Measurements from ENCODE around the gene CIC. TPM values are rescaled to one million over a fixed set of nuclear protein-coding genes. Genes with fewer than 3 reads are reported as not detected.

The CIC gene
- total and polyA plus RNA-seq, 9 of the 15 experiments (the other 6 are each of a cell fraction or from before 2014, with no cell fraction given), result 0.07 to 44.7 (median 8.6) TPM

DNA sequence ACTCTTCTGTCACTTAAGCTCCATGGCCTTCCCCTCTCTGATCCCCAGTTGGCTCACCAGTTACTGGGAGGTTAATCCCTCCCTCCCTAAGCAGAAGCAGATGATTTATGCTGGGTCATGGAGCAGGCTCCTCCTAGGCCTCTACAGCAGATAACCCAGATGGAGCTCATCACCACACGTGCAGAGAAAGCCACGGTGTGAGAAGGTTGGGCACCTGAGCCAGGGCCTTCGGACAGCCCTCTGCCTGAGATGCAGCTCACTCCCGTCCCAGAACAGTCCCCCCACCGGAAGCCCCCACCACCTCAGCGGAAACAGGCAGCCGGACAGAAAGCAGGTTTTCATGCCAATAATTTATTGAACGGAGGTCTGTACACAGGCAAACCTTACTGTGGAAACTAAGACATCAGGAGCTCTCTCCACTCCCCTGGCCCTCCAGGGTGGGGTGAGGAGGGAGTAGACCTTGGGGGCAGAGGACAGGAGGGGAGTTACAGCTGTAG lies 39.1 kb upstream of the CIC start (continued):
- TF ChIP-seq, protein P1, sequence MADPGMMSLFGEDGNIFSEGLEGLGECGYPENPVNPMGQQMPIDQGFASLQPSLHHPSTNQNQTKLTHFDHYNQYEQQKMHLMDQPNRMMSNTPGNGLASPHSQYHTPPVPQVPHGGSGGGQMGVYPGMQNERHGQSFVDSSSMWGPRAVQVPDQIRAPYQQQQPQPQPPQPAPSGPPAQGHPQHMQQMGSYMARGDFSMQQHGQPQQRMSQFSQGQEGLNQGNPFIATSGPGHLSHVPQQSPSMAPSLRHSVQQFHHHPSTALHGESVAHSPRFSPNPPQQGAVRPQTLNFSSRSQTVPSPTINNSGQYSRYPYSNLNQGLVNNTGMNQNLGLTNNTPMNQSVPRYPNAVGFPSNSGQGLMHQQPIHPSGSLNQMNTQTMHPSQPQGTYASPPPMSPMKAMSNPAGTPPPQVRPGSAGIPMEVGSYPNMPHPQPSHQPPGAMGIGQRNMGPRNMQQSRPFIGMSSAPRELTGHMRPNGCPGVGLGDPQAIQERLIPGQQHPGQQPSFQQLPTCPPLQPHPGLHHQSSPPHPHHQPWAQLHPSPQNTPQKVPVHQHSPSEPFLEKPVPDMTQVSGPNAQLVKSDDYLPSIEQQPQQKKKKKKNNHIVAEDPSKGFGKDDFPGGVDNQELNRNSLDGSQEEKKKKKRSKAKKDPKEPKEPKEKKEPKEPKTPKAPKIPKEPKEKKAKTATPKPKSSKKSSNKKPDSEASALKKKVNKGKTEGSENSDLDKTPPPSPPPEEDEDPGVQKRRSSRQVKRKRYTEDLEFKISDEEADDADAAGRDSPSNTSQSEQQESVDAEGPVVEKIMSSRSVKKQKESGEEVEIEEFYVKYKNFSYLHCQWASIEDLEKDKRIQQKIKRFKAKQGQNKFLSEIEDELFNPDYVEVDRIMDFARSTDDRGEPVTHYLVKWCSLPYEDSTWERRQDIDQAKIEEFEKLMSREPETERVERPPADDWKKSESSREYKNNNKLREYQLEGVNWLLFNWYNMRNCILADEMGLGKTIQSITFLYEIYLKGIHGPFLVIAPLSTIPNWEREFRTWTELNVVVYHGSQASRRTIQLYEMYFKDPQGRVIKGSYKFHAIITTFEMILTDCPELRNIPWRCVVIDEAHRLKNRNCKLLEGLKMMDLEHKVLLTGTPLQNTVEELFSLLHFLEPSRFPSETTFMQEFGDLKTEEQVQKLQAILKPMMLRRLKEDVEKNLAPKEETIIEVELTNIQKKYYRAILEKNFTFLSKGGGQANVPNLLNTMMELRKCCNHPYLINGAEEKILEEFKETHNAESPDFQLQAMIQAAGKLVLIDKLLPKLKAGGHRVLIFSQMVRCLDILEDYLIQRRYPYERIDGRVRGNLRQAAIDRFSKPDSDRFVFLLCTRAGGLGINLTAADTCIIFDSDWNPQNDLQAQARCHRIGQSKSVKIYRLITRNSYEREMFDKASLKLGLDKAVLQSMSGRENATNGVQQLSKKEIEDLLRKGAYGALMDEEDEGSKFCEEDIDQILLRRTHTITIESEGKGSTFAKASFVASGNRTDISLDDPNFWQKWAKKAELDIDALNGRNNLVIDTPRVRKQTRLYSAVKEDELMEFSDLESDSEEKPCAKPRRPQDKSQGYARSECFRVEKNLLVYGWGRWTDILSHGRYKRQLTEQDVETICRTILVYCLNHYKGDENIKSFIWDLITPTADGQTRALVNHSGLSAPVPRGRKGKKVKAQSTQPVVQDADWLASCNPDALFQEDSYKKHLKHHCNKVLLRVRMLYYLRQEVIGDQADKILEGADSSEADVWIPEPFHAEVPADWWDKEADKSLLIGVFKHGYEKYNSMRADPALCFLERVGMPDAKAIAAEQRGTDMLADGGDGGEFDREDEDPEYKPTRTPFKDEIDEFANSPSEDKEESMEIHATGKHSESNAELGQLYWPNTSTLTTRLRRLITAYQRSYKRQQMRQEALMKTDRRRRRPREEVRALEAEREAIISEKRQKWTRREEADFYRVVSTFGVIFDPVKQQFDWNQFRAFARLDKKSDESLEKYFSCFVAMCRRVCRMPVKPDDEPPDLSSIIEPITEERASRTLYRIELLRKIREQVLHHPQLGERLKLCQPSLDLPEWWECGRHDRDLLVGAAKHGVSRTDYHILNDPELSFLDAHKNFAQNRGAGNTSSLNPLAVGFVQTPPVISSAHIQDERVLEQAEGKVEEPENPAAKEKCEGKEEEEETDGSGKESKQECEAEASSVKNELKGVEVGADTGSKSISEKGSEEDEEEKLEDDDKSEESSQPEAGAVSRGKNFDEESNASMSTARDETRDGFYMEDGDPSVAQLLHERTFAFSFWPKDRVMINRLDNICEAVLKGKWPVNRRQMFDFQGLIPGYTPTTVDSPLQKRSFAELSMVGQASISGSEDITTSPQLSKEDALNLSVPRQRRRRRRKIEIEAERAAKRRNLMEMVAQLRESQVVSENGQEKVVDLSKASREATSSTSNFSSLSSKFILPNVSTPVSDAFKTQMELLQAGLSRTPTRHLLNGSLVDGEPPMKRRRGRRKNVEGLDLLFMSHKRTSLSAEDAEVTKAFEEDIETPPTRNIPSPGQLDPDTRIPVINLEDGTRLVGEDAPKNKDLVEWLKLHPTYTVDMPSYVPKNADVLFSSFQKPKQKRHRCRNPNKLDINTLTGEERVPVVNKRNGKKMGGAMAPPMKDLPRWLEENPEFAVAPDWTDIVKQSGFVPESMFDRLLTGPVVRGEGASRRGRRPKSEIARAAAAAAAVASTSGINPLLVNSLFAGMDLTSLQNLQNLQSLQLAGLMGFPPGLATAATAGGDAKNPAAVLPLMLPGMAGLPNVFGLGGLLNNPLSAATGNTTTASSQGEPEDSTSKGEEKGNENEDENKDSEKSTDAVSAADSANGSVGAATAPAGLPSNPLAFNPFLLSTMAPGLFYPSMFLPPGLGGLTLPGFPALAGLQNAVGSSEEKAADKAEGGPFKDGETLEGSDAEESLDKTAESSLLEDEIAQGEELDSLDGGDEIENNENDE (IDR thresholded peaks at IDR 0.05; ENCODE audit: low read depth, low read length), result no peak
- TF ChIP-seq ZBTB17 (CRISPR knock-in tag; IDR thresholded peaks at IDR 0.05), result no peak
- TF ChIP-seq ZNF224 (CRISPR knock-in tag; IDR thresholded peaks at IDR 0.05), result no peak
- TF ChIP-seq, protein P2, sequence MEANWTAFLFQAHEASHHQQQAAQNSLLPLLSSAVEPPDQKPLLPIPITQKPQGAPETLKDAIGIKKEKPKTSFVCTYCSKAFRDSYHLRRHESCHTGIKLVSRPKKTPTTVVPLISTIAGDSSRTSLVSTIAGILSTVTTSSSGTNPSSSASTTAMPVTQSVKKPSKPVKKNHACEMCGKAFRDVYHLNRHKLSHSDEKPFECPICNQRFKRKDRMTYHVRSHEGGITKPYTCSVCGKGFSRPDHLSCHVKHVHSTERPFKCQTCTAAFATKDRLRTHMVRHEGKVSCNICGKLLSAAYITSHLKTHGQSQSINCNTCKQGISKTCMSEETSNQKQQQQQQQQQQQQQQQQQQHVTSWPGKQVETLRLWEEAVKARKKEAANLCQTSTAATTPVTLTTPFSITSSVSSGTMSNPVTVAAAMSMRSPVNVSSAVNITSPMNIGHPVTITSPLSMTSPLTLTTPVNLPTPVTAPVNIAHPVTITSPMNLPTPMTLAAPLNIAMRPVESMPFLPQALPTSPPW (CRISPR knock-in tag; IDR thresholded peaks at IDR 0.05), result peak; percentile 70
- no peak for TF ChIP-seq ZNF778 (CRISPR knock-in tag; IDR thresholded peaks at IDR 0.05)
- TF ChIP-seq, protein P3, sequence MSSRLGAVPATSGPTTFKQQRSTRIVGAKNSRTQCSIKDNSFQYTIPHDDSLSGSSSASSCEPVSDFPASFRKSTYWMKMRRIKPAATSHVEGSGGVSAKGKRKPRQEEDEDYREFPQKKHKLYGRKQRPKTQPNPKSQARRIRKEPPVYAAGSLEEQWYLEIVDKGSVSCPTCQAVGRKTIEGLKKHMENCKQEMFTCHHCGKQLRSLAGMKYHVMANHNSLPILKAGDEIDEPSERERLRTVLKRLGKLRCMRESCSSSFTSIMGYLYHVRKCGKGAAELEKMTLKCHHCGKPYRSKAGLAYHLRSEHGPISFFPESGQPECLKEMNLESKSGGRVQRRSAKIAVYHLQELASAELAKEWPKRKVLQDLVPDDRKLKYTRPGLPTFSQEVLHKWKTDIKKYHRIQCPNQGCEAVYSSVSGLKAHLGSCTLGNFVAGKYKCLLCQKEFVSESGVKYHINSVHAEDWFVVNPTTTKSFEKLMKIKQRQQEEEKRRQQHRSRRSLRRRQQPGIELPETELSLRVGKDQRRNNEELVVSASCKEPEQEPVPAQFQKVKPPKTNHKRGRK (tag; IDR thresholded peaks at IDR 0.05), result no peak
- TF ChIP-seq HMGN3 (IDR thresholded peaks at IDR 0.05; ENCODE audit: borderline replicate concordance, extremely low read depth, insufficient read length, low read depth, low read length), result no peak
- TF ChIP-seq CCNT2 (IDR thresholded peaks at IDR 0.05; ENCODE audit: borderline replicate concordance, extremely low read depth, insufficient read length, low read depth, low read length), result no peak
- no peak; the same call in 1 of the 2 replicates for TF ChIP-seq GABPB1 (CRISPR knock-in tag; IDR thresholded peaks at IDR 0.05)
- no peak for TF ChIP-seq ZNF699 (CRISPR knock-in tag; IDR thresholded peaks at IDR 0.05; ENCODE audit: insufficient replicate concordance)
- TF ChIP-seq SMC3 (conservative IDR thresholded peaks at IDR 0.05; ENCODE audit: insufficient read depth, low read depth, low read length), result no peak
- peak; percentile 98 for TF ChIP-seq BHLHE40 (IDR thresholded peaks at IDR 0.05; ENCODE audit: low read length)
- no peak for TF ChIP-seq TEAD4 (IDR thresholded peaks at IDR 0.05; ENCODE audit: low read length)
- TF ChIP-seq TEAD4 (CRISPR knock-in tag; IDR thresholded peaks at IDR 0.05; ENCODE audit: borderline replicate concordance), result no peak
